ENCODE data around the gene MFSD12. TPM values are rescaled to one million over a fixed set of nuclear protein-coding genes. Genes with fewer than 3 reads are reported as not detected.

MFSD12 gene
- total and polyA plus RNA-seq, 2 experiments from 2014 or later = 44.7 to 57.7 TPM

DNA sequence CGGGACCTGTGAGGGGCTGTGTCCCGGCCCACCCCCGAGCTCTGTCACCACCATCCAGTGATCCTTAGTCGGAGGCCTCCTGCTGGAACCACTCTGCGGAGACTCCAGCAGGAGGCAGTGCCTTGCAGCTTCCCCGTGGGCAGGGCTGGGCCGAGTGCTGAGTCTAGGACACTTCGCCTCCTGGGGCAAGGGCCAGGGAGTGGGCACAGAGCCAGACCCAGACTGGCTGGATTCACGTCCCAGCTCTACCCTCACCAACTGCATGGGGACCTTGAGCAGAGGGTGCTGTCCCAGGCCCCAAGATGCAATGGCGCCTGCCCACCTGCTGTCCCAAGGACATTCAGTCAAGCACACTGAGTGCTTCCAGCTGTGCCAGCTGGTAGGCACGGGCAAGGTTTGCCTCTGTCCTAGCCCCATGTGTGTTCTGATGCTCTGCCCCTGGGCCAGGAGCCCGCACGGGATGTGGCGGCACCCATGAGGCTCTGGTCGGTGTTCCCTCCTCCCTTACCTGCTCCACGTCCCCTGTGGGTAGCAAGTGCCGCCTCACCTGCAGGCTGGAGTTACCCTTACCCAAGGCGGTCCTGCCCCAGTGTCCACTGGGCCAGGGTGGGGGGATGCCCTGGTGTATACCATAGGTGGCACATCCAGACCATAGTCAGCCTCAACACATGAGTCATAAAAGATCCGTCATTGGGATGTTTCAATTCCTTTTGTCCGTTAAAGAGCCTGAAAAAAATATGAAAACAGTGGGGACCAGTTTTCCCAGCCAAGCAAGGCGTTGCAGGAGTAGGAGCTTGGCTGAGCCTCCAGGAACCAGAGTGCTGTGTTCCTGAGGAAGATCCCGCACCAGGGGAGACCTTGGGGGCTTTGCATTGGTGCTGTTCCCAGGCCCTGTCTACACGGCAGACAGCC, 43.9 kb downstream of the MFSD12 start:
- Histone ChIP-seq H2AFZ (no peak overlapping the region), H3K79me2 (peaks cover 100% of the 10 kb centered on the region), H3K9me3 (ENCODE audit: low read depth) (no peaks in the 10 kb centered on the region), H3K27ac (no peak overlapping the region), H3K9me2 (replicated peaks; ENCODE audit: insufficient read depth) (no peaks in the 10 kb centered on the region), H3K27me3 (no peaks in the 10 kb centered on the region), H3K4me1 (ENCODE audit: insufficient read depth) (peaks cover 7% of the 10 kb centered on the region), H3K36me3 (replicated peaks; ENCODE audit: insufficient read depth, low read depth) (no peaks in the 10 kb centered on the region), H3K4me3 (no peak overlapping the region), H4K20me1 (ENCODE audit: insufficient read depth, poor library complexity, severe bottlenecking) (peaks cover 99% of the 10 kb centered on the region), H3K4me2 (no peak overlapping the region)
- WGBS (ENCODE audit: low lambda C conversion rate, missing lambda C conversion rate) = 94% methylated on average over 23 of the region's 23 CpGs
- no peak for DNase-seq (ENCODE audit: low spot score)
- TF ChIP-seq EZH2 (IDR thresholded peaks at IDR 0.05; ENCODE audit: borderline replicate concordance) (no peak), CTCF (IDR thresholded peaks at IDR 0.05; ENCODE audit: poor library complexity) (no peak), EZH2phosphoT487 (IDR thresholded peaks at IDR 0.05; ENCODE audit: low read depth, severe bottlenecking, unreplicated experiment) (no peak)

GRCh38 chr19:3512562-3513228, 44.7 kb downstream of the MFSD12 start:
- peaks cover 98% of the 10 kb centered on the region for H4K20me1 ChIP-seq (ENCODE audit: insufficient read depth, poor library complexity, severe bottlenecking)
- no peak overlapping the region for H3K27ac ChIP-seq
- peaks cover 15% of the 10 kb centered on the region for H3K4me1 ChIP-seq (ENCODE audit: insufficient read depth)
- no peak overlapping the region for H3K4me2 ChIP-seq
- 94% methylated on average over 17 of the region's 17 CpGs for WGBS (ENCODE audit: low lambda C conversion rate, missing lambda C conversion rate)
- H3K79me2 ChIP-seq = peaks cover 100% of the 10 kb centered on the region
- H3K4me3 ChIP-seq = no peak overlapping the region
- no peaks in the 10 kb centered on the region for H3K27me3 ChIP-seq
- no peak for DNase-seq (ENCODE audit: low spot score)
- no peak overlapping the region for H2AFZ ChIP-seq
- no peaks in the 10 kb centered on the region for H3K9me2 ChIP-seq (replicated peaks; ENCODE audit: insufficient read depth)
- H3K9me3 ChIP-seq (ENCODE audit: low read depth) = no peaks in the 10 kb centered on the region
- TF ChIP-seq CTCF (IDR thresholded peaks at IDR 0.05; ENCODE audit: poor library complexity) = no peak
- no peak for TF ChIP-seq EZH2phosphoT487 (IDR thresholded peaks at IDR 0.05; ENCODE audit: low read depth, severe bottlenecking, unreplicated experiment)
- TF ChIP-seq EZH2 (IDR thresholded peaks at IDR 0.05; ENCODE audit: borderline replicate concordance) = no peak
- H3K36me3 ChIP-seq (replicated peaks; ENCODE audit: insufficient read depth, low read depth) = no peaks in the 10 kb centered on the region

DNA sequence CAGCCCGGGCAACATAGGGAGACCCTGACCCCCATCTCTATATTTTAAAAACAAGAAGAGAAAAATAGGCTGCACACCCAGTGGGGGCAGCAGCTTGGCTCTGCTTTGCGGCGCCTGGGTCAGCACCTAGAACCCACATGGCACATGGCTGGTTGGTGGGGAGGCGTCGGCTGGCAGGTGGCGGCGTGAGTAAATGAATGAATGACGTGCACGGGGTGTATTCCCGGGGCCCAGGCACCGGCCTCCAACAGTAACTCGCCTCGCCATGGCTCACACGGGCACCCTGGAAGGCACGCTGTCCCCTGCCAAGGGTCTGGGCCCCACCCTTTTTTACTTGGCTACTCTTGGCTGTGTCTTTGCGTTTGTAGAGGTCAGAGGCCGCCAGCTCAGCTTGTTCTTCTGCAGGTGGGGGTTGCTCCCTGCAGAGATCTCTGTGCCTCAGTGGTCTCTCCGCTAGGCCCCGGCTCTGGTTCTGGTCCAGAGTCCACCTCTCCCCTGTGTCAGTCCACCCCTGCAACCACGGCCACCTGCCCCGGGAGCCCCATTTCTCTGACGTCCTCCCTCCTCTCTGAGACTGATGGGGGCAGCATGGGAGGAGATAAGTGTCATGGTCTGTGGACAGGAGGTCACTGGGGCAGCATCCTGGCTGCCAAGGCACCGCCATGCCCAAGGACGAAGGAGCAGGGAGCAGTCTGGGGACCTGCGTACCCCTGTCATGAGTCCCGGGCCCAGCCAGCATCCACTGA, 45.7 kb downstream of the MFSD12 start:
- H3K27ac ChIP-seq = no peak overlapping the region
- H3K9me2 ChIP-seq (replicated peaks; ENCODE audit: insufficient read depth) = no peaks in the 10 kb centered on the region
- H4K20me1 ChIP-seq (ENCODE audit: insufficient read depth, poor library complexity, severe bottlenecking) = peaks cover 91% of the 10 kb centered on the region
- peaks cover 10% of the 10 kb centered on the region for H3K4me1 ChIP-seq (ENCODE audit: insufficient read depth)
- TF ChIP-seq EZH2 (IDR thresholded peaks at IDR 0.05; ENCODE audit: borderline replicate concordance) = no peak
- TF ChIP-seq EZH2phosphoT487 (IDR thresholded peaks at IDR 0.05; ENCODE audit: low read depth, severe bottlenecking, unreplicated experiment) = no peak
- no peak for TF ChIP-seq CTCF (IDR thresholded peaks at IDR 0.05; ENCODE audit: poor library complexity)
- no peak overlapping the region for H3K4me3 ChIP-seq
- H2AFZ ChIP-seq = no peak overlapping the region
- no peaks in the 10 kb centered on the region for H3K36me3 ChIP-seq (replicated peaks; ENCODE audit: insufficient read depth, low read depth)
- H3K79me2 ChIP-seq = peaks cover 100% of the 10 kb centered on the region
- no peaks in the 10 kb centered on the region for H3K9me3 ChIP-seq (ENCODE audit: low read depth)
- no peak for DNase-seq (ENCODE audit: low spot score)
- H3K4me2 ChIP-seq = no peak overlapping the region
- WGBS (ENCODE audit: low lambda C conversion rate, missing lambda C conversion rate) = 97% methylated on average over 26 of the region's 26 CpGs
- no peaks in the 10 kb centered on the region for H3K27me3 ChIP-seq
